ENCODE data around the gene RTF1.

DNA sequence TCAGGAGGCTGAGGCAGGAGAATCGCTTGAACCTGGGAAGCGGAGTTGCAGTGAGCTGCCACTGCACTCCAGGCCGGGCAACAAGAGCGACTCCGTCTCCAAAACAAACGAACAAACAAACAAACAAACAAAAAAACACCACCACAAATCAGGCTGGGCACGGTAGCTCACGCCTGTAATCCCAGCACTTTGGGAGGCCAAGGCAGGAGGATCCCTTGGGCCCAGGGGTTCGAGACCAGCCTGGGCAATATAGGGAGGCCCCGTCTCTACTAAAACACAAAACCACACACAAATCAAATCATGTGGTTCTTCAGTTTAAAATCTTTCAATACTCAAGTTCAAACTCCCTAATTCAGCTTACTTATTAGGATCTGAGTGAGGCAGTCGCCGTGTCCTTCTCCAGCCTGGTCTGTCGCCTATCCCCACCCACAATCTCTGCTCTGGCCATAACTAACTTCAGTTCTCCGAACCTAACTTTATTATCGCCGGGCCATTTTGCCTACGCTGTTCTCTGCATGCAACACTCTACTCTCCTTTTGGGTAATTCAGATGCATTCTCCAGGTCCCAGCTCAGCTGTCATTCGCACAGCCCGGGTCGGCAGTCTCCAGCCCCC is 660 bp upstream of the RTF1 start:
- TF ChIP-seq POLR2AphosphoS5 (IDR thresholded peaks at IDR 0.05) (no peak), CTCF (IDR thresholded peaks at IDR 0.05) (no peak), EP300 (IDR thresholded peaks at IDR 0.05) (no peak)
